Measurements from ENCODE around the gene FAAP100. TPM values are rescaled to one million over a fixed set of nuclear protein-coding genes. Genes with fewer than 3 reads are reported as not detected.

FAAP100 gene
- total RNA-seq, 4 donors from 2014 or later: 26.2 to 90.5 (median 37.4) TPM

- Histone ChIP-seq H3K9me3 (no peaks in the 10 kb centered on the region), H3K27me3 (no peaks in the 10 kb centered on the region), H3K4me3 (no peak overlapping the region), H3K36me3 (peaks cover 0 to 41% (median 20%) of the 10 kb centered on the region in 4 donors), H3K27ac (no peak overlapping the region), H3K4me1 (no peaks in the 10 kb centered on the region)
- in situ Hi-C loops (cut with MboI; ENCODE audit: low pct_ligation_motif_present in 1 of 4, low pct_unique_long_range_greater_than_20kb in 1 of 4, low sequenced_read_pairs in 3 of 4) (no loop called here), intact Hi-C loops (cut with DNase I; ENCODE audit: low total_unique reads) (no loop called here)
- 93 to 96% methylated on average over 11 of the region's 11 CpGs for WGBS, 2 donors (ENCODE audit: low coverage in 1 of 2)
- TF ChIP-seq EP300 (IDR thresholded peaks at IDR 0.05; ENCODE audit: low read depth) (no peak), CTCF (IDR thresholded peaks at IDR 0.05) (no peak), POLR2A (IDR thresholded peaks at IDR 0.05) (no peak), POLR2AphosphoS5 (IDR thresholded peaks at IDR 0.05) (no peak)
- no peak for DNase-seq
Measured at GRCh38 chr17:81593105-81593871, 41.1 kb upstream of the FAAP100 start.

- H3K4me1 ChIP-seq: no peaks in the 10 kb centered on the region
- no peak for DNase-seq
- peaks cover 0 to 49% (median 22%) of the 10 kb centered on the region in 4 donors for H3K36me3 ChIP-seq
- WGBS, 2 donors (ENCODE audit: low coverage in 1 of 2): 93% methylated on average over 14 of the region's 14 CpGs; no CpG with 5 or more reads in 1 of the 2 donors
- intact Hi-C loops (cut with DNase I; ENCODE audit: low total_unique reads): no loop called here
- H3K27ac ChIP-seq: no peak overlapping the region
- H3K9me3 ChIP-seq: no peaks in the 10 kb centered on the region
- H3K4me3 ChIP-seq: no peak overlapping the region
- in situ Hi-C loops (cut with MboI; ENCODE audit: low pct_ligation_motif_present in 1 of 4, low pct_unique_long_range_greater_than_20kb in 1 of 4, low sequenced_read_pairs in 3 of 4): no loop called here
- TF ChIP-seq CTCF (IDR thresholded peaks at IDR 0.05) (no peak), POLR2A (IDR thresholded peaks at IDR 0.05) (no peak), EP300 (IDR thresholded peaks at IDR 0.05; ENCODE audit: low read depth) (no peak), POLR2AphosphoS5 (IDR thresholded peaks at IDR 0.05) (no peak)
- no peaks in the 10 kb centered on the region for H3K27me3 ChIP-seq
Measured at GRCh38 chr17:81591971-81592370, 39.8 kb upstream of the FAAP100 start.

- no peak for DNase-seq
- Histone ChIP-seq H3K4me3 (no peak overlapping the region), H3K27me3 (no peaks in the 10 kb centered on the region), H3K4me1 (no peaks in the 10 kb centered on the region), H3K9me3 (no peaks in the 10 kb centered on the region), H3K36me3 (peaks cover 0 to 51% (median 23%) of the 10 kb centered on the region in 4 donors), H3K27ac (no peak overlapping the region)
- in situ Hi-C loops (cut with MboI; ENCODE audit: low pct_ligation_motif_present in 1 of 4, low pct_unique_long_range_greater_than_20kb in 1 of 4, low sequenced_read_pairs in 3 of 4): no loop called here
- intact Hi-C loops (cut with DNase I; ENCODE audit: low total_unique reads): no loop called here
- WGBS, 2 donors (ENCODE audit: low coverage in 1 of 2): 90 to 91% methylated on average over 5 to 8 of the region's 8 CpGs
- TF ChIP-seq POLR2AphosphoS5 (IDR thresholded peaks at IDR 0.05) (no peak), CTCF (IDR thresholded peaks at IDR 0.05) (no peak), POLR2A (IDR thresholded peaks at IDR 0.05) (no peak), EP300 (IDR thresholded peaks at IDR 0.05; ENCODE audit: low read depth) (no peak)
Measured at GRCh38 chr17:81590121-81590520, 38.0 kb upstream of the FAAP100 start.

GRCh38 chr17:81589612-81590011, 37.5 kb upstream of the FAAP100 start:
- no peak for TF ChIP-seq POLR2AphosphoS5 (IDR thresholded peaks at IDR 0.05)
- TF ChIP-seq EP300 (IDR thresholded peaks at IDR 0.05; ENCODE audit: low read depth): no peak
- no peak for TF ChIP-seq CTCF (IDR thresholded peaks at IDR 0.05)
- TF ChIP-seq POLR2A (IDR thresholded peaks at IDR 0.05): no peak
- Histone ChIP-seq H3K27me3 (no peaks in the 10 kb centered on the region), H3K9me3 (no peaks in the 10 kb centered on the region), H3K4me3 (no peak overlapping the region), H3K4me1 (no peaks in the 10 kb centered on the region), H3K36me3 (peaks cover 0 to 48% (median 22%) of the 10 kb centered on the region in 4 donors), H3K27ac (no peak overlapping the region)
- 89 to 93% methylated on average over 5 of the region's 5 CpGs for WGBS, 2 donors (ENCODE audit: low coverage in 1 of 2)
- in situ Hi-C loops (cut with MboI; ENCODE audit: low pct_ligation_motif_present in 1 of 4, low pct_unique_long_range_greater_than_20kb in 1 of 4, low sequenced_read_pairs in 3 of 4) (no loop called here), intact Hi-C loops (cut with DNase I; ENCODE audit: low total_unique reads) (no loop called here)
- DNase-seq: no peak
